NCI-H1048 (cell line): ENCODE data around the gene AEBP2.
"Not testable (repeated sequence)": the region's sequence is repeated elsewhere in the genome, so short reads cannot be mapped to it uniquely, and the experiment has no call there.

Source experiments
- DNase-seq: peaks from one replicate; lab custom pipeline; 2025; lab: John Stamatoyannopoulos, UW

AEBP2 gene

DNA sequence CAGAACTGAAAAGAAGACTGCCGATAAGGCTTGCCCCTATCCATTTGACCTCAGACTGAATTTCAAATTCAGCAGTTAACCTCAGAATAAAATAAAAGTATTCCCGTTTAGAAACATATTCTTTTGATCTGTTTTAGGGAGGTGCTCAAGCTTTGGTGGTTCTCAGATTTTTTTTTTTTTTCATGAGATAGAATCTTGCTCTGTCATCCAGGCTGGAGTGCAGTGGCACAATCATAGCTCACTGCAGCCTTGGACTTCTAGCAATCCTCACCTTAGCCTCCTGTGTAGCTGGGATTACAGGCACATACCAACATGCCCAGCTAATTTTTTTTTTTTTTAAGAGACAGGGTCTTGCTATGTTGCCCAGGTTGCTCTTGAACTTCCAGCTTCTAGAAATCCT lies 15.5 kb downstream of the AEBP2 start:
- no peak for DNase-seq

DNA sequence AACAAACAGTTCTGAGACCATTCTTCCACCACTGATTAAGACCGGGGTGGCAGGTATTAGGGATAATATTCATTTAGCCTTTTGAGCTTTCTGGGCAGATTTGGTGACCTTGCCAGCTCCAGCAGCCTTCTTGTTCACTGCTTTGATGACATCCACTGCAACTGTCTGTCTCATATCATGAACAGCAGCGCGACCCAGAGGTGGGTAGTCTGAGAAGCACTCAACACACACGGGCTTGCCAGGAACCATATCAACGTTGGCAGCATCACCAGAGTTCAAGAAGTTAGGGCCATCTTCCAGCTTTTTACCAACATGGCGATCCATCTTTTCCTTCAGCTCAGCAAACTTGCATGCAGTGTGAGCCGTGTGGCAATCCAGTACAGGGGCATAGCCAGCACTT lies 16.9 kb downstream of the AEBP2 start:
- DNase-seq, result no peak

DNA sequence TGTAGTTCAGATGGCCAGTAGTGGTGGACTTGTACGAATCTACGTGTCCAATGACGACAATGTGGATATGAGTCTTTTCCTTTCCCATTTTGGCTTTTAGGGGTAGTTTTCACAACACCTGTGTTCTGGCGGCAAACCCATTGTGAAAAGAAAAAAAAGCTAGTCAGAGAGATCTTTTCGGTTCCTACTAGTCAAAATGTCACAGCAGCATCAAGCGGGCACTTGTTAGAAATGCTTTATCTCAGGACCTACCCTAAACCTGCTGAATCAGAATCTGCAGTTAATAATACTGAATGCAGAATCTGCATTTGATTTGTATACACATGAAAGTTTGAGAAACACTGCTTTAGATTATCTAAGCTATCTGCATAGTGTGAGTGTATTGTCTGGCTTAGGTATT lies 18.3 kb downstream of the AEBP2 start:
- DNase-seq, result no peak

- no peak for DNase-seq
Observed at GRCh38 chr12:19458733-19459132, 19.4 kb downstream of the AEBP2 start.

DNA sequence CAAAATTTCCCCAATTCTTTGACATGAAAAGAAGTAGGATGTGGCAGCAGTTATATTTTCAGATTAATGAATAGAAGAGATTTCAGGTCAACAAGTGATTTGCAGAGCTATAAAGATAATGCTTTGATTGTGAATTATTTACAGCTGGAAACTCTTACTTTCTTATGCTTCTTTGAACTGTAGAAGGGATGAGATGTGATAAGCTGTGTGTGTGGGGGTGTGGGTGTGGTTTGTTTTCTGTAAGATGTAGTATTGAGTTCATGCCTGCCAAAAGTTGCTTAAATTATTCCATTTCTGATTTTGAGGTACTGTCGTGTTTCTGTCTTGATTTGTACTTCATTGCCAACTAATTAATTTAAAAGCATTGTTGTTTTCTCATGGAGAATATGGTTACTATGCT lies 22.7 kb downstream of the AEBP2 start:
- DNase-seq, result no peak

DNA sequence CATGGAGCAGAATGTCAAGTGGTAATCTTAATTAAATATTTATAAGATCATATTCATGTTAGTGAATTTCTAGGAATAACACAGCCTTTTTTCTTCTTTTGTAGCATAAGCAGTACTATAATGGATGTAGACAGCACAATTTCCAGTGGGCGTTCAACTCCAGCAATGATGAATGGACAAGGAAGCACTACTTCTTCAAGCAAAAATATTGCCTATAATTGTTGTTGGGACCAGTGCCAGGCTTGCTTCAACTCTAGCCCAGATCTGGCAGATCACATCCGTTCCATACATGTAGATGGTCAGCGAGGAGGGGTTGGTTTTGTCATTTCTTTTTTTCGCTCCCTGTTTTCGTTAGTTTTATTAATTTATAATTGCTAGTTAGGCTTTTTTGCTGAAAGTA lies 23.1 kb downstream of the AEBP2 start:
- DNase-seq, result no peak

GRCh38 chr12:19464192-19464580 lies 24.9 kb downstream of the AEBP2 start:
- no peak for DNase-seq

DNA sequence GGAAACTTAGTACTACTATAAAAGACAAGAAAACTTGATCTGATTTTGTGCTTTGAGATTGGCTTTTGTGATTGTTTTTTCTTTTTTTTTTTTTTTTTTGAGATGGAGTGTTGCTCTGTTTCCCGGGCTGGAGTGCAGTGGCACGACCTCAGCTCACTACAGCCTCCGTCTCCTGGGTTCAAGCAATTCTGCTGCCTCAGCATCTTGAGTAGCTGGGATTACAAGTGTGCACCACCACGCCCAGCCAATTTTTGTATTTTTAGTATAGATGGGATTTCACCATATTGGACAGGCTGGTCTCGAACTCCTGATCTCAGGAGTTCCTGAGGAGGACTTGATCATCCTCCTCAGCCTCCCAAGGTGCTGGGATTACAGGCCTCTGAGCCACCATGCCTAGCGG lies 26.4 kb downstream of the AEBP2 start:
- DNase-seq, result no peak

- no peak for DNase-seq
Observed at GRCh38 chr12:19474147-19474546, 34.9 kb downstream of the AEBP2 start.

GRCh38 chr12:19475884-19476505 lies 36.7 kb downstream of the AEBP2 start:
- DNase-seq, result not testable (repeated sequence)

DNA sequence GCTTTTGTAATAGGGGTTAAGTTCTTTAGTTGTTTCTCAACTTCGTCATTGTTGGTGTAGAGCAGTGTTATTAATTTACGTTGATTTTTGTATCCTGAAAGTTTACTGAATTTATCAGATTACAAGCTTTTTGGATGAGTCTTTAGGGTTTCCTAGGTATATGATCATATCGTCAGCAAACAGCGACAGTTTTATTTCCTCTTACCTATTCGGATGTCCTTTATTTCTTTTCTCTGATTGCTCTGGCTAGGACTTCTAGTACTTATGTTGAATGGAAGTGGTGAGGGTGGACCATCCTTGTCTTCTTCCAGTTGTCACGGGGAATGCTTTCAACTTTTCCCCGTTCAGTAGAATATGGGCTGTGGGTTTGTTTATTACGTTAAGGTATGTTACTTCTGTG lies 37.8 kb downstream of the AEBP2 start:
- DNase-seq, result no peak

DNA sequence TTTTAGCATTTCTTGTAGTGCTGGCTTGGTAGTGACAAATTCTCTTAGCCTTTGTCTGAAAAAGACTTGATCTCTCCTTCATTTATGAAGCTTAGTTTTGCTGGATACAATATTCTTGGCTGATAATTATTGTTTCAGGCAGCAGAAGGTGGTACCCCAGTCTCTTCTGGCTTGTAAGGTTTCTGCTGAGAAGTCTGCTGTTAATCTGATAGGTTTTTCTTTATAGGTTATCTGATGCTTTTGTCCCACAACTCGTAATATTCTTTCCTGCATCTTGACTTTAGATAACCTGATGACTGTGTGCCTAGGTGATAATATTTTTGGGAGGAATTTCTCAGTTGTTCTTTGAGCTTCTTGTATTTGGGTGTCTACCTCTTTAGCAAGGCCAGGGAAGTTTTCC lies 41.2 kb downstream of the AEBP2 start:
- no peak for DNase-seq

GRCh38 chr12:19482036-19482435 lies 42.7 kb downstream of the AEBP2 start:
- no peak for DNase-seq

- DNase-seq, result no peak
Observed at GRCh38 chr12:19482551-19483109, 43.3 kb downstream of the AEBP2 start.

DNA sequence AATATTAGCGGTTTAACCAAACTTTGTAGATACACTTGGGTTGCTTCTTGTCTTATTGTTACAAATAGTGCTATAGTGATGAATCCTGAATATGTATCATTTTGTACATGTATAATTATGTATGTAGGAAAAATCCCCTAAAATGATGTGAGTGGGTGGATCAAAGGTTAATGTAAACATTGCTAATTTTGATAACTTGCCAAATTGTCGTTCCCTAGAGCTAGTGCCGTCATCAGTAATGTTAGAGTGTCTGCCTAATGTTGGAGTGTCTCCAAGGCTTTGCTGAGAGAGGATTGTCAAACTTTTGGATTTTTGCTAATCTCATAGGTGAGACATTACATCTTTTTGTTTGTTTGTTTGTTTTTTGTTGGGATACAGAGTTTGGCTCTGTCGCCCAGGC lies 44.4 kb downstream of the AEBP2 start:
- no peak for DNase-seq

GRCh38 chr12:19484738-19485137 lies 45.4 kb downstream of the AEBP2 start:
- DNase-seq, result no peak

DNA sequence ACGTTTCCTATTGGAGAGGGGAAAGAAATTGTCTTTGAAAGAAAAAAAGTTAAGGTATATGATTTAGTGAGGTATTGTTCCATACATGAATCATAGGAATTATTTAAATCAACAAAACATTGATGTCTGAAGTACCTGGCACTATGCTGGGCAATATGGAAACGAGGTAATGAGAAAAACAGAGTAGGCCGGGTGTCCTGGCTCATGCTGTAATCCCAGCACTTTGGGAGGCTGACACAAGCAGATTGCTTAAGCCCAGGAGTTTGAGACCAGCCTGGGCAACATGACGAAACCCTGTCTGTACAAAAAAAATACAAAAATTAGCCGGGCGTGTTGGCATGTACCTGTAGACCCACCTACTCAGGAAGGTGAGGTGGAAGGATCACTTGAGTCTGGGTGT lies 45.9 kb downstream of the AEBP2 start:
- DNase-seq, result no peak

GRCh38 chr12:19489168-19489567 lies 49.9 kb downstream of the AEBP2 start:
- DNase-seq, result no peak

DNA sequence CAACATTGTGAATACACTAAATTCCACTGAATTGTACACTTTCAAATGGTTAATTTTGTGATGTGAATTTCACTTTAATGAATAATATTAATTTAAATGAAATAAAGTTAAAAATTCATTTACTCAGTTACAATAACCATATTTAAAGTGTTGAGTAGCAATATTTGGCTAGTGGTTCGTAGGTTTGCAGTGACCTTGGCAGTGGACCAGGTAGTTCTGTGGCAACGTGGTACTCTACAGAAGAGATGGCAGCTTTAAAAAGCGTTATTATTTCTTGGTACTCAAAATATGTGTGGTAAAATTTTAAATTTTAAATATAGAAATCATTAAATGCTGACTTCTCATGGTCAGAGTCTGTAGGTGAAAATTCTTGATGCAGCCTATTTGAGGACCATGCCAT lies 51.6 kb downstream of the AEBP2 start:
- DNase-seq, result no peak

DNA sequence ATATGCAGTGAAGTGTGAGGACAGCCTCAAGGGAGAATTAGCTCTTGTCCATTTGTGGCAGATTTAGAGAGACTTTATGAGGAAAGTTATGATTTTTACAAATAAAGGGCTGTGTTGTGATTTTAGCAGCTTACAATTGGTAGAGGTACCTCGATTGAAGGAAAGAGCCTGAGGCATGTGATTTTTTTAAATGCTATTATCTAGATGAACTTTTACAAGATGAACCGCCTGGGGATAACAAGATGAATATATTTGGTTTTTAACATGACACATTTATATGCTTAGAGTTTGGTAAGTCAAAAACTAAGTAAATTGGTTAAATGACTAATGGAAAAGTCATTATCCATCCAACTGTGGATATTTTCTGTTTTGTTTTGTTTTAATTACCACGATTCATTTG lies 52.6 kb downstream of the AEBP2 start:
- DNase-seq, result no peak

DNA sequence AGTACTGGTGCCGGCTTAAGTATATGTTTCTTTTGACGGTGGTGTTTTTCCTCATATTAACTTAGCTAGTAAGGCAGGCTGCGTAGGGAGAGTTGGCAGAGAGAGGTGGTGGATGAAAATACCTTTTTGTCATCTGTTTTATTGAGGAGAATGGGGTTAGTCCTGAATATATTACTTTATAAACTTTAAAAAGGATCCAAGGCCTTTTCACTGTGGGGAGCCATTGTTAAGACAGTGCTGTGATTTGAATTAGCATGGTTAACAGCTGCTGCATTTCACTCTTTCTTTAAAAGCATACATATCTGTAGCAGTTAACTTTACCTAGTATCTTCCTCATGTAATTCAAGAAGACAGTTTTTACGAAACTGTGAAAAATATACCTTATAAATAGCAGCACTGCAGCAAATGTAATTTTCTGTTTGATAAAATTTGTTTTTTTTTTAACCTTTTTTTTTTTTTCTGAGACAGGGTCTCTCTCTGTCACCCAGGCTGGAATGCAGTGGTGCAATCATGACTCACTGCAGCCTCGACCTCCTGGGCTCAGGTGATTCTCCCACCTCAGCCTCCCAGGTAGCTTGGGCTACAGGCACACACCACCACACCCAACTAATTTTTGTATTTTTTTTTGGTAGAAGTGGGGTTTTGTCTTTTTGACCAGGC lies 57.1 kb downstream of the AEBP2 start:
- DNase-seq, result no peak

- no peak for DNase-seq
Observed at GRCh38 chr12:19498099-19498498, 58.8 kb downstream of the AEBP2 start.

- DNase-seq, result no peak
Observed at GRCh38 chr12:19499030-19499429, 59.7 kb downstream of the AEBP2 start.

DNA sequence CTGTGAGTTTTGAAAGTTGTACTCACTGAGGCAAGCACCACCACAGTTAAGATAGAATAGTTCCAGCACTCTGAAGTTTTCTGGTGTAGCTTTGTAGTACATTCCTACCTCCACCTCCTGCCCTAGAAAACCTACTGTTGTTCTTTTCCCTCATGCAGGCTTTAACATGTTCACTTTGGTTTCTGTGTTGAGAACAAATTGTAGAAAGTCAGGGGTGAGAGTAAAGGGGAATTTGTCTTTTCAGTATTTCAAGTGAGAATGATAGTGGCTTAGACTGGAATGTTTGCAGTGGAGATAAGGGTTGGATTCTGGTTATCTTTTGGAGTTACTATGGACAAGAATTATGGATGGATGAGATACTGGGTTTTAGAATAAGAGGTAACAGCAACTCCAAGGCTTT lies 67.2 kb downstream of the AEBP2 start:
- DNase-seq, result no peak
